Neuronal stem cell (in vitro differentiated cells): ENCODE results near the gene RRP1B.

ENCODE experiments used
- DNase-seq: peaks from one replicate; pipeline ENCODE4 v3.0.0-alpha.2; 2013; ENCODE audit warnings: low spot score
- H2AFZ ChIP-seq: one replicate; pipeline ENCODE4 v1.6.1; 2013; ENCODE audit warnings: mild to moderate bottlenecking, low read length, inconsistent platforms
- H2AK5ac ChIP-seq: 2 replicates; pipeline ENCODE4 v1.6.1; 2013; ENCODE audit warnings: low read depth, mild to moderate bottlenecking, inconsistent platforms, low read length, moderate library complexity, mixed read lengths
- H2BK120ac ChIP-seq: 2 replicates; pipeline ENCODE4 v1.6.1; 2013; ENCODE audit warnings: low read depth, mild to moderate bottlenecking, inconsistent platforms, low read length, moderate library complexity, mixed read lengths
- H2BK12ac ChIP-seq: one replicate; pipeline ENCODE4 v1.6.1; 2013; ENCODE audit warnings: low read length, inconsistent platforms
- H2BK15ac ChIP-seq: 2 replicates; pipeline ENCODE4 v1.6.1; 2013; ENCODE audit warnings: mild to moderate bottlenecking, low read length, inconsistent platforms, mixed read lengths
- H2BK5ac ChIP-seq: one replicate; pipeline ENCODE4 v1.6.1; 2013; ENCODE audit warnings: inconsistent platforms, mild to moderate bottlenecking, low read length, moderate library complexity
- H3K14ac ChIP-seq: one replicate; pipeline ENCODE4 v1.6.1; 2013; ENCODE audit warnings: low read length, inconsistent platforms
- H3K18ac ChIP-seq: 2 replicates; pipeline ENCODE4 v1.6.1; 2013; ENCODE audit warnings: low read length, inconsistent platforms
- H3K23ac ChIP-seq: 2 replicates; pipeline ENCODE4 v1.6.1; 2013; ENCODE audit warnings: low read depth, mild to moderate bottlenecking, mixed read lengths, low read length, inconsistent platforms; ENCODE audit not compliant: poor library complexity
- H3K27ac ChIP-seq: replicated peaks from 3 replicates; pipeline ENCODE4 v1.5.1; 2013; ENCODE audit warnings: low read length, inconsistent platforms
- H3K27me3 ChIP-seq, 3 experiments: 2 replicates each; pipeline ENCODE4 v1.6.1; 2013; ENCODE audit warnings: low read length in 3 of 3, mild to moderate bottlenecking in 2 of 3, inconsistent platforms in 1 of 3, low read depth in 1 of 3, mixed read lengths in 1 of 3, moderate library complexity in 1 of 3; ENCODE audit not compliant: control insufficient read depth in 3 of 3, insufficient read depth in 3 of 3
- H3K36me3 ChIP-seq, 2 donors: replicated peaks in 1 of 2; 2 replicates each; pipeline ENCODE4 v1.6.1; 2013; ENCODE audit warnings: low read length in 2 of 2; ENCODE audit not compliant: control insufficient read depth in 2 of 2, insufficient read depth in 2 of 2
- H3K4ac ChIP-seq: 2 replicates; pipeline ENCODE4 v1.6.1; 2013; ENCODE audit warnings: inconsistent platforms, mild to moderate bottlenecking, low read length, moderate library complexity
- H3K4me1 ChIP-seq, 2 donors: 1 replicate in 1 of 2; 2 replicates in 1 of 2; pipeline ENCODE4 v1.6.1; 2013; ENCODE audit warnings: low read length in 2 of 2, low read depth in 1 of 2; ENCODE audit not compliant: control insufficient read depth in 2 of 2, insufficient read depth in 1 of 2
- H3K4me2 ChIP-seq: one replicate; pipeline ENCODE4 v1.6.1; 2013; ENCODE audit warnings: mild to moderate bottlenecking, low read length, inconsistent platforms; ENCODE audit not compliant: insufficient read depth, poor library complexity, severe bottlenecking
- H3K4me3 ChIP-seq, 2 donors: 2 replicates each; pipeline ENCODE4 v1.5.1; 2013; ENCODE audit warnings: low read length in 2 of 2, mild to moderate bottlenecking in 2 of 2, inconsistent platforms in 1 of 2, moderate library complexity in 1 of 2
- H3K79me1 ChIP-seq: one replicate; pipeline ENCODE4 v1.6.1; 2013; ENCODE audit warnings: low read depth, mild to moderate bottlenecking, inconsistent platforms, low read length, moderate library complexity
- H3K9ac ChIP-seq: one replicate; pipeline ENCODE4 v1.6.1; 2013; ENCODE audit warnings: mild to moderate bottlenecking, low read depth, low read length, inconsistent platforms; ENCODE audit not compliant: poor library complexity
- H3K9me3 ChIP-seq, 2 donors: replicated peaks in 1 of 2; 2 replicates each; pipeline versions ENCODE3 to v1.6.1; 2013; ENCODE audit warnings: low read length in 2 of 2, mild to moderate bottlenecking in 2 of 2, inconsistent platforms in 1 of 2, low read depth in 1 of 2, mixed read lengths in 1 of 2, moderate library complexity in 1 of 2; ENCODE audit not compliant: control insufficient read depth in 2 of 2, insufficient read depth in 1 of 2
- H4K8ac ChIP-seq: one replicate; pipeline ENCODE4 v1.6.1; 2013; ENCODE audit warnings: low read depth, mild to moderate bottlenecking, inconsistent platforms, low read length, moderate library complexity
- H4K91ac ChIP-seq: one replicate; pipeline ENCODE4 v1.6.1; 2013; ENCODE audit warnings: low read length, low read depth, mild to moderate bottlenecking, inconsistent platforms; ENCODE audit not compliant: poor library complexity
- WGBS, 2 donors: extraction: QIAGEN DNeasy Blood & Tissue Kit; methylation state at CpG; one replicate each; pipeline ENCODE4 v1.1.7; 2013; ENCODE audit warnings: missing lambda C conversion rate in 2 of 2, mixed read lengths in 1 of 2; ENCODE audit not compliant: insufficient read length in 2 of 2, insufficient replicate concordance in 1 of 2; ENCODE audit errors: extremely low coverage in 2 of 2; 5-methylcytosine and 5-hydroxymethylcytosine counted together

RRP1B gene

GRCh38 chr21:43640400-43640799, 19.0 kb upstream of the RRP1B start:
- Histone ChIP-seq H4K8ac (no peak overlapping the region), H3K79me1 (no peaks in the 10 kb centered on the region), H4K91ac (no peak overlapping the region), H2BK12ac (no peak overlapping the region), H3K4me1 (peaks cover 2% of the 10 kb centered on the region in 2 donors), H2AFZ (no peak overlapping the region), H2BK15ac (no peak overlapping the region), H3K27me3 (no peaks in the 10 kb centered on the region), H3K14ac (no peak overlapping the region), H2AK5ac (no peak overlapping the region), H3K36me3 (no peaks in the 10 kb centered on the region), H3K27ac (no peak overlapping the region), H3K4me3 (no peak overlapping the region), H3K4ac (no peak overlapping the region), H3K4me2 (no peak overlapping the region), H3K18ac (no peak overlapping the region), H2BK5ac (no peak overlapping the region), H3K9ac (no peak overlapping the region), H3K23ac (no peak overlapping the region), H2BK120ac (no peak overlapping the region), H3K9me3 (no peaks in the 10 kb centered on the region)
- WGBS, 2 donors: no CpG with 5 or more reads among the region's 3 CpGs
- no peak for DNase-seq

- Histone ChIP-seq H3K4me2 (no peak overlapping the region), H2BK12ac (no peak overlapping the region), H3K4ac (no peak overlapping the region), H3K18ac (no peak overlapping the region), H3K9ac (no peak overlapping the region), H3K79me1 (no peaks in the 10 kb centered on the region), H4K91ac (no peak overlapping the region), H3K27ac (no peak overlapping the region), H2BK15ac (no peak overlapping the region), H3K27me3 (no peaks in the 10 kb centered on the region), H2AK5ac (no peak overlapping the region), H3K4me3 (no peak overlapping the region), H3K23ac (no peak overlapping the region), H2AFZ (no peak overlapping the region), H2BK5ac (no peak overlapping the region), H3K36me3 (no peaks in the 10 kb centered on the region), H3K4me1 (peaks cover 2 to 4% of the 10 kb centered on the region in 2 donors), H4K8ac (no peak overlapping the region), H3K9me3 (no peaks in the 10 kb centered on the region), H2BK120ac (no peak overlapping the region), H3K14ac (no peak overlapping the region)
- WGBS, 2 donors: no CpG with 5 or more reads among the region's 4 CpGs
- no peak for DNase-seq
Observed at GRCh38 chr21:43643193-43643592, 16.2 kb upstream of the RRP1B start.

- Histone ChIP-seq H4K8ac (no peak overlapping the region), H2BK5ac (no peak overlapping the region), H3K14ac (no peak overlapping the region), H3K9ac (no peak overlapping the region), H3K23ac (no peak overlapping the region), H3K4ac (no peak overlapping the region), H3K4me3 (no peak overlapping the region), H3K27ac (no peak overlapping the region), H2AK5ac (no peak overlapping the region), H2AFZ (no peak overlapping the region), H3K79me1 (no peaks in the 10 kb centered on the region), H3K4me1 (peaks cover 2 to 4% of the 10 kb centered on the region in 2 donors), H3K9me3 (no peaks in the 10 kb centered on the region), H3K36me3 (no peaks in the 10 kb centered on the region), H3K4me2 (no peak overlapping the region), H2BK120ac (no peak overlapping the region), H2BK15ac (no peak overlapping the region), H2BK12ac (no peak overlapping the region), H3K27me3 (no peaks in the 10 kb centered on the region), H3K18ac (no peak overlapping the region), H4K91ac (no peak overlapping the region)
- WGBS, 2 donors: no CpG with 5 or more reads among the region's 4 CpGs
- no peak for DNase-seq
Observed at GRCh38 chr21:43644071-43644470, 15.3 kb upstream of the RRP1B start.

- H2BK120ac ChIP-seq: no peak overlapping the region
- no peak overlapping the region for H2AK5ac ChIP-seq
- H3K9ac ChIP-seq: no peak overlapping the region
- H3K79me1 ChIP-seq: no peaks in the 10 kb centered on the region
- H3K27me3 ChIP-seq: no peaks in the 10 kb centered on the region
- H2BK12ac ChIP-seq: no peak overlapping the region
- no peaks in the 10 kb centered on the region for H3K9me3 ChIP-seq
- H3K36me3 ChIP-seq: no peaks in the 10 kb centered on the region
- no CpG with 5 or more reads among the region's 6 CpGs for WGBS, 2 donors
- H3K4me3 ChIP-seq: no peak overlapping the region
- H3K4ac ChIP-seq: no peak overlapping the region
- no peak overlapping the region for H4K91ac ChIP-seq
- no peak overlapping the region for H2BK15ac ChIP-seq
- no peak for DNase-seq
- H3K14ac ChIP-seq: no peak overlapping the region
- no peak overlapping the region for H3K27ac ChIP-seq
- peaks cover 2 to 4% of the 10 kb centered on the region in 2 donors for H3K4me1 ChIP-seq
- no peak overlapping the region for H4K8ac ChIP-seq
- no peak overlapping the region for H3K4me2 ChIP-seq
- H2BK5ac ChIP-seq: no peak overlapping the region
- H2AFZ ChIP-seq: no peak overlapping the region
- H3K18ac ChIP-seq: no peak overlapping the region
- no peak overlapping the region for H3K23ac ChIP-seq
Observed at GRCh38 chr21:43644609-43645008, 14.8 kb upstream of the RRP1B start.
